Mesenchymal stem cell (in vitro differentiated cells and primary cell): ENCODE data around the gene COA6.

Experiments used
- DNase-seq: peaks from one replicate; pipeline ENCODE4 v3.0.0-alpha.2; 2013
- H2AFZ ChIP-seq: one replicate; pipeline ENCODE4 v1.6.1; 2013; ENCODE audit warnings: low read depth, mild to moderate bottlenecking, control low read depth, inconsistent platforms, low read length, moderate library complexity
- H2AK5ac ChIP-seq: 2 replicates; pipeline ENCODE4 v1.6.1; 2013; ENCODE audit warnings: low read length, moderate library complexity, mild to moderate bottlenecking, inconsistent platforms; ENCODE audit not compliant: severe bottlenecking
- H2BK120ac ChIP-seq: one replicate; pipeline ENCODE4 v1.6.1; 2013; ENCODE audit warnings: low read depth, mild to moderate bottlenecking, inconsistent platforms, low read length, moderate library complexity
- H2BK12ac ChIP-seq, 2 experiments: one replicate each; pipeline ENCODE4 v1.6.1; 2013; ENCODE audit warnings: inconsistent platforms in 2 of 2, low read length in 2 of 2, mild to moderate bottlenecking in 2 of 2, moderate library complexity in 2 of 2, control low read depth in 1 of 2
- H2BK15ac ChIP-seq: one replicate; pipeline ENCODE4 v1.6.1; 2013; ENCODE audit warnings: mild to moderate bottlenecking, low read depth, inconsistent platforms; ENCODE audit not compliant: poor library complexity, severe bottlenecking
- H2BK5ac ChIP-seq: 2 replicates; pipeline ENCODE4 v1.6.1; 2013; ENCODE audit warnings: low read depth, mild to moderate bottlenecking, low read length, control low read depth, inconsistent platforms; ENCODE audit not compliant: poor library complexity, severe bottlenecking
- H3K14ac ChIP-seq, 2 experiments: one replicate each; pipeline ENCODE4 v1.6.1; 2013; ENCODE audit warnings: inconsistent platforms in 2 of 2, low read length in 2 of 2, control low read depth in 1 of 2, mild to moderate bottlenecking in 1 of 2, moderate library complexity in 1 of 2
- H3K18ac ChIP-seq, 2 experiments: one replicate each; pipeline ENCODE4 v1.6.1; 2013; ENCODE audit warnings: inconsistent platforms in 2 of 2, low read length in 2 of 2, control low read depth in 1 of 2, low read depth in 1 of 2, mild to moderate bottlenecking in 1 of 2
- H3K23ac ChIP-seq, 2 experiments: one replicate each; pipeline ENCODE4 v1.6.1; 2013; ENCODE audit warnings: inconsistent platforms in 2 of 2, low read length in 2 of 2, mild to moderate bottlenecking in 2 of 2, moderate library complexity in 2 of 2, control low read depth in 1 of 2
- H3K27ac ChIP-seq: 2 replicates; pipeline ENCODE4 v1.5.1; 2013; ENCODE audit warnings: mild to moderate bottlenecking, moderate library complexity, low read length, control low read depth, inconsistent platforms; ENCODE audit not compliant: poor library complexity, severe bottlenecking
- H3K27me3 ChIP-seq, 2 experiments: 2 replicates each; pipeline versions ENCODE4 v1.6.1 to v1.7.0; 2013; ENCODE audit warnings: low read length in 2 of 2, mild to moderate bottlenecking in 2 of 2, moderate library complexity in 2 of 2, control low read depth in 1 of 2, inconsistent platforms in 1 of 2; ENCODE audit not compliant: control insufficient read depth in 1 of 2, insufficient read depth in 1 of 2
- H3K36me3 ChIP-seq, 2 experiments: 2 replicates each; pipeline versions ENCODE4 v1.6.1 to v1.7.0; 2013; ENCODE audit warnings: low read length in 2 of 2, control low read depth in 1 of 2, inconsistent platforms in 1 of 2, low read depth in 1 of 2, mild to moderate bottlenecking in 1 of 2; ENCODE audit not compliant: insufficient read depth in 2 of 2, control insufficient read depth in 1 of 2
- H3K4ac ChIP-seq, 2 experiments: one replicate each; pipeline ENCODE4 v1.6.1; 2013; ENCODE audit warnings: inconsistent platforms in 2 of 2, low read length in 2 of 2, mild to moderate bottlenecking in 2 of 2, moderate library complexity in 2 of 2, control low read depth in 1 of 2, low read depth in 1 of 2
- H3K4me1 ChIP-seq: 2 replicates; pipeline ENCODE4 v1.6.1; 2013; ENCODE audit warnings: low read depth, low read length, control low read depth; ENCODE audit not compliant: control insufficient read depth, insufficient read depth
- H3K4me2 ChIP-seq: 2 replicates; pipeline ENCODE4 v1.6.1; 2013; ENCODE audit warnings: low read length, mild to moderate bottlenecking, inconsistent platforms; ENCODE audit not compliant: poor library complexity, severe bottlenecking
- H3K4me3 ChIP-seq, 2 experiments: 2 replicates each; pipeline versions ENCODE4 v1.5.1 to v1.7.0; 2013; ENCODE audit warnings: low read length in 2 of 2, mild to moderate bottlenecking in 2 of 2, control low read depth in 1 of 2, low read depth in 1 of 2; ENCODE audit not compliant: insufficient read depth in 1 of 2
- H3K79me1 ChIP-seq: replicated peaks from 2 replicates; pipeline ENCODE4 v1.6.1; 2013; ENCODE audit warnings: mild to moderate bottlenecking, control low read depth, low read length, inconsistent platforms; ENCODE audit not compliant: poor library complexity, severe bottlenecking
- H3K9ac ChIP-seq: 2 replicates; pipeline ENCODE4 v1.7.0; 2013; ENCODE audit warnings: mild to moderate bottlenecking, low read length, moderate library complexity
- H3K9me3 ChIP-seq: 2 replicates; pipeline ENCODE4 v1.7.0; 2013; ENCODE audit warnings: mild to moderate bottlenecking, low read length; ENCODE audit not compliant: control insufficient read depth
- H4K8ac ChIP-seq: one replicate; pipeline ENCODE4 v1.6.1; 2013; ENCODE audit warnings: inconsistent platforms, mild to moderate bottlenecking, low read length, moderate library complexity
- H4K91ac ChIP-seq: one replicate; pipeline ENCODE4 v1.6.1; 2013; ENCODE audit warnings: mild to moderate bottlenecking, low read length, inconsistent platforms
- WGBS: methylation state at CpG from one replicate; pipeline ENCODE4 v1.1.7; 2013; ENCODE audit warnings: mixed read lengths; 5-methylcytosine and 5-hydroxymethylcytosine counted together

COA6 gene

DNA sequence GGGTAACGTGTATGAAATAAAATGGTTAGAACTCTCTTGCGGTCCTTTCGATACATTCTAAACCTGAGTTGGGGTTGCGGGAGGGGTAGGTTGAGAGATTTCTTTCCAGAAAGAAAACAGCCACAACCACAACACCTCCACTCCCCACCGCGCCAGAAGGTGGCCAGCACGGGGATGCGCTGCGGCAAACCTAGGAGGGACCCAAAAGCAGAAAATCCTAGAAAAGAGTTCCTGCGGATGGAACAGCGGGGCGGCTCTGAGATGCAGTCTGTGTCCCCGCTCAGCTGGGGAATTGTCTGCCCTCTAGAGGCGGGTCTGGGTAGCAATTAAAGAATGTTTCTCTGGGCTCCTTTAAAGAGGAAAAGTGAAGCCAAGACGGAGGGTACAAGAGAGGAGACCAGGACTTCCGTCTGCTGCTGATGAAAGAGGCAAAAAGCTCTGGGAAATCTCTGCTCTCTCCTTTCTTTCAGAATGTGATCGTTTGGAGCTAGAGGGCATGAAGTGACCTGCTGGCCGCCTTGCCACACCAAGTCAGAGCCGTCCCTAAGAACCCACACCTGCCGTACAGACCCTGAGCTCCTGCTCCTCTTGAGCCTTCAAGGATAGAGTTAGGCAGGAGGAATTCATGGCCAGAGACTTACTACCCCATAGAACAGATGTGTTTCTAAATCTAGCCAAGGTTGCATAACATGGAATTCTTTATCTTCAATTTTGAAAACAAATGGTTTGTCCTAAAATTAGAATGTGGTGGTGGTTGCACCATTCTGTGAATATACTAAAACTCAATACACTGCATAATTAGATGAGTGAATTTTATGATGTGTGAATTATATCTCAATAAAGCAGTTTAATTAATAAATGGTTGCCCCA lies 46.5 kb upstream of the COA6 start:
- H3K9ac ChIP-seq = peak overlapping the region; percentile 35
- no peak overlapping the region for H2BK120ac ChIP-seq
- H3K4me1 ChIP-seq = peaks cover 2% of the 10 kb centered on the region
- peak overlapping the region in 1 of 2 experiments; percentile 65 for H3K4me3 ChIP-seq
- no peaks in the 10 kb centered on the region for H3K79me1 ChIP-seq
- H3K4me2 ChIP-seq = no peak overlapping the region
- WGBS = 13% methylated on average over 14 of the region's 20 CpGs
- DNase-seq = peak; percentile 55
- no peak overlapping the region for H2BK5ac ChIP-seq
- no peak overlapping the region for H4K8ac ChIP-seq
- no peak overlapping the region for H3K4ac ChIP-seq
- no peak overlapping the region for H4K91ac ChIP-seq
- H2AK5ac ChIP-seq = no peak overlapping the region
- H3K23ac ChIP-seq = no peak overlapping the region
- no peaks in the 10 kb centered on the region for H3K9me3 ChIP-seq
- H2BK12ac ChIP-seq = no peak overlapping the region
- H3K27ac ChIP-seq = no peak overlapping the region
- H3K14ac ChIP-seq = no peak overlapping the region
- H2AFZ ChIP-seq = no peak overlapping the region
- no peak overlapping the region for H2BK15ac ChIP-seq
- peaks cover 34 to 43% of the 10 kb centered on the region in 2 experiments for H3K27me3 ChIP-seq
- H3K36me3 ChIP-seq = no peaks in the 10 kb centered on the region
- H3K18ac ChIP-seq = no peak overlapping the region

DNA sequence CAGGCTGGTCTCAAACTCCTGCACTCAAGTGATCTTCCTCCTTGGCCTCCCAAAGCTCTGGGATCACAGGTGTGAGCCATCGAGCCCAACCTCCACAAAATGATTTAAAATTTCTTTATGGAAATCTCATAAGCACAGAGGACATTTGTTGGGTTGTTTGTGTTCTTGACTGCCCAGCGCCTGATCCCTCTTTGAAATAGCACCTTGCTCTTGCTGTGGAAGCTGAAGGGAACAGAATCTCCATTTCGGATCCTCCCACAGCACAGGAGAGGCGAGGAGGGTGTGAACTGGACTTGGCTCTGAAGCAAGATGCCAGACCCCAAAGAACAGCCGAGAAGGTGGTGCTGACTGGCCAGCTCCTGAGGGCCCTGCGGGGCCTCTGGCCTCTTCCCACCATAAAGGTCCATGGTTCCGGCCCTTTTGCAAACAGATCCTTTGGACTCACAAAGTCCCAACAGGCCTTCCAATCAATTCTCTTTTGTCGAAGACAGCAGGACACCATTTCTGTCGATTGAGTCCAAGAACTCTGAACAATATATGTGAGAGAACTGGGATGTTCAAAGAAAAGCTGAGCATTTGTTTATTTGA lies 45.6 kb upstream of the COA6 start:
- no peak overlapping the region for H3K18ac ChIP-seq
- H2AK5ac ChIP-seq = no peak overlapping the region
- no peak overlapping the region for H2BK12ac ChIP-seq
- H3K23ac ChIP-seq = no peak overlapping the region
- no peak overlapping the region for H2BK5ac ChIP-seq
- peaks cover 2% of the 10 kb centered on the region for H3K4me1 ChIP-seq
- no peak overlapping the region for H3K4me2 ChIP-seq
- no peak overlapping the region for H3K14ac ChIP-seq
- H4K8ac ChIP-seq = no peak overlapping the region
- H3K4me3 ChIP-seq = no peak overlapping the region
- no peak overlapping the region for H3K27ac ChIP-seq
- no peak for DNase-seq
- H3K9ac ChIP-seq = no peak overlapping the region
- no peaks in the 10 kb centered on the region for H3K79me1 ChIP-seq
- no peak overlapping the region for H3K4ac ChIP-seq
- H3K27me3 ChIP-seq = peaks cover 33 to 38% of the 10 kb centered on the region in 2 experiments
- no peak overlapping the region for H2BK15ac ChIP-seq
- no peaks in the 10 kb centered on the region for H3K36me3 ChIP-seq
- no peak overlapping the region for H2BK120ac ChIP-seq
- no peak overlapping the region for H4K91ac ChIP-seq
- no peaks in the 10 kb centered on the region for H3K9me3 ChIP-seq
- H2AFZ ChIP-seq = no peak overlapping the region
- WGBS = 85% methylated on average over 8 of the region's 9 CpGs

DNA sequence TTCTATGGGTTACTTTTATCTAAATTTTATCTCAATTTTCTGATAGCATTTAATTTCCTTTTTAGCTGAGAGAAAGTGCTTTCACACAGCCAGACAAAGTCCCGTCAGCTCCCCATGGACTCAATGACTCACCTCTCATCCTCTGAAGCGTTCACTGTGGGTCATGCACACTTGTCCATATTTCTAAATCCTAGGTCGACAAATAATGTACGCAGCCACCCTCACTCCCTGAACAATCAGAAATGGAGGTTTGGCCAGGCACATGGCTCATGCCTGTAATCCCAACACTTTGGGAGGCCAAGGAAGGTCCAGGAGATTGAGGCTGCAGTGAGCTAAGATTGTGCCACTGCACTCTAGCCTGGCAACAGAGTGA lies 42.4 kb upstream of the COA6 start:
- Histone ChIP-seq H2BK5ac (no peak overlapping the region), H4K8ac (no peak overlapping the region), H3K36me3 (no peaks in the 10 kb centered on the region), H3K4ac (no peak overlapping the region), H2AK5ac (no peak overlapping the region), H3K4me2 (no peak overlapping the region), H3K4me3 (no peak overlapping the region), H3K27me3 (peaks cover 7 to 15% of the 10 kb centered on the region in 2 experiments), H3K14ac (no peak overlapping the region), H3K9me3 (peaks cover 8% of the 10 kb centered on the region), H3K4me1 (peaks cover 2% of the 10 kb centered on the region), H4K91ac (no peak overlapping the region), H3K79me1 (no peaks in the 10 kb centered on the region), H2BK15ac (no peak overlapping the region), H2BK120ac (no peak overlapping the region), H3K9ac (no peak overlapping the region), H3K27ac (no peak overlapping the region), H3K23ac (no peak overlapping the region), H2BK12ac (no peak overlapping the region), H3K18ac (no peak overlapping the region), H2AFZ (no peak overlapping the region)
- peak; percentile 8 for DNase-seq
- WGBS = 70% methylated on average over 4 of the region's 4 CpGs

DNA sequence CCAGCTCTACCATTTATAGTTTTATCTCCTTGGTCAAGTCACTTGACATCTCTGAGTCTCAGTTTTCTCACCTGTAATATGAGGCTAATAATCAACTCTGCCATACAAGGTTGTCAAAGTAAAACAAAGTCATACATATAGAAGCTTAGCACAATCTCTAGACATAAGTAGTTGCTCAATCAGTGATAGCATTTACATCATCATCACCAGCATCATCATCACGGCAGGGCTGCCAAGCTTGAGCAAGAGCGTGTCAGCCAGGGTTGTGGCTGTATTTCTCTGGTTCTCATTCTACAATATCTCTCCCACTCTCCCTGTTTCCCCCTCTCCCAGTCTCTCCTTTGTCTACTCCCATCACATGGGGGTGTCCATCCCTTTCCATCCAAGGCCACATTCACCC lies 41.7 kb upstream of the COA6 start:
- no peak overlapping the region for H3K14ac ChIP-seq
- H2BK12ac ChIP-seq = no peak overlapping the region
- peaks cover under 1 to 9% of the 10 kb centered on the region in 2 experiments for H3K27me3 ChIP-seq
- H3K4me3 ChIP-seq = no peak overlapping the region
- no peak overlapping the region for H4K8ac ChIP-seq
- H3K18ac ChIP-seq = no peak overlapping the region
- H2BK5ac ChIP-seq = no peak overlapping the region
- no peak overlapping the region for H2AFZ ChIP-seq
- H2BK15ac ChIP-seq = no peak overlapping the region
- H2AK5ac ChIP-seq = no peak overlapping the region
- H2BK120ac ChIP-seq = no peak overlapping the region
- no peak overlapping the region for H4K91ac ChIP-seq
- no peaks in the 10 kb centered on the region for H3K36me3 ChIP-seq
- no peak overlapping the region for H3K4ac ChIP-seq
- 88% methylated on average over 2 of the region's 2 CpGs for WGBS
- H3K23ac ChIP-seq = no peak overlapping the region
- no peak for DNase-seq
- H3K4me1 ChIP-seq = peaks cover under 1% of the 10 kb centered on the region
- H3K9me3 ChIP-seq = peaks cover 15% of the 10 kb centered on the region
- H3K79me1 ChIP-seq = no peaks in the 10 kb centered on the region
- no peak overlapping the region for H3K4me2 ChIP-seq
- H3K27ac ChIP-seq = no peak overlapping the region
- no peak overlapping the region for H3K9ac ChIP-seq
